Stimulated activated memory B cell treated with anti-CD40 and anti-IgM and Interleukin-4, amounts not matched to agents 10 μg/mL and 1 μg/mL and 100 μg/mL, for 72 hours (primary cell): ENCODE results near the gene ARHGEF28.

Source experiments
- ATAC-seq: fragments of 150-1000 bp; cut with Tn5 transposase; 2 replicates; pipeline ENCODE4 v1.10.0; 2021
- H3K27ac Mint-ChIP-seq: one replicate; pipeline ENCODE4 v1.8.0; 2022; ENCODE audit warnings: mild to moderate bottlenecking, mixed read lengths
- H3K27me3 Mint-ChIP-seq: one replicate; pipeline ENCODE4 v1.8.0; 2022; ENCODE audit warnings: mixed read lengths
- H3K36me3 Mint-ChIP-seq: one replicate; pipeline ENCODE4 v1.8.0; 2022; ENCODE audit warnings: mixed read lengths
- H3K4me1 Mint-ChIP-seq: one replicate; pipeline ENCODE4 v1.8.0; 2022; ENCODE audit warnings: mixed read lengths
- H3K4me3 Mint-ChIP-seq: one replicate; pipeline ENCODE4 v1.8.0; 2022; ENCODE audit warnings: mild to moderate bottlenecking, moderate library complexity, mixed read lengths
- H3K9me3 Mint-ChIP-seq: one replicate; pipeline ENCODE4 v1.8.0; 2022; ENCODE audit warnings: mixed read lengths

ARHGEF28 gene

DNA sequence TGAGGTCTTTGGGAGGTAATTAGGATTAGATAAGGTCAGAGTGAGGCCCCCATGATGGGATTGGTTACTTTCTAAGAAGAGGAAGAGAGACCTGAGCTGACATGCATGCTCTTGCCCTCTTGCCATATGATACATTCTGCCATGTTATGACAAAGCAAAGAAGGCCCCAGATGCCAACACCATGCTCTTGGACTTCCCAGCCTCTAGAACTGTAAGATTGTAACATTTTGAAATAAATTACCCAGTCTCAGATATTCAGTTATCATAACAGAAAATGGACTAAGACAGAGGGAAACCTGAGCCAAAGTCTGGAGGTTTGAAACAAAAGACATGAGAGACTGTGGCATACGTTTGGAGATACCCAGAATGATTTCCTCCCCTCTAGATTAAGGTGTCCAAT is 318.6 kb downstream of the ARHGEF28 start:
- no peak for ATAC-seq
- no peaks in the 10 kb centered on the region for H3K36me3 Mint-ChIP-seq
- H3K4me1 Mint-ChIP-seq, result no peaks in the 10 kb centered on the region
- H3K27ac Mint-ChIP-seq, result no peak overlapping the region
- no peaks in the 10 kb centered on the region for H3K27me3 Mint-ChIP-seq
- no peak overlapping the region for H3K4me3 Mint-ChIP-seq
- peaks cover 11% of the 10 kb centered on the region for H3K9me3 Mint-ChIP-seq

DNA sequence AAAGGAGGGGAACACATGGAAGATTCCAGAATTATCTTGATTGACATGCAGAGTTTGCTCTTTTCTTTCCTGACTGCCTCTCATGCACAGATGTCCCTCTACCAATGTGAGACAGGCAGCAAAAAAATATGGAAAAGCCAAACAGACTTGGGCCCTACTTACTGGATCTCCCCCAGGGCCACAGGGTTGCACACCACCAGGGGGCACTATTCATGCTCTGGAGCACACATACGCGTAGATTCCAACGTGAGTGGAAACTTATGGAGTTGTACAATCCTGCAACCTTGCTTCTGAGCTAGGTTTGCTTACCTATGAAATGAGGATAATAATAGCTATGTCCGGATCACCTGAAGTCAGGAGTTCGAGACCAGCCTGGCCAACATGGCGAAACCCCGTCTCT is 319.5 kb downstream of the ARHGEF28 start:
- Mint-ChIP-seq H3K9me3 (peaks cover 11% of the 10 kb centered on the region), H3K36me3 (no peaks in the 10 kb centered on the region), H3K4me1 (no peaks in the 10 kb centered on the region), H3K27ac (no peak overlapping the region), H3K27me3 (no peaks in the 10 kb centered on the region), H3K4me3 (no peak overlapping the region)
- ATAC-seq, result no peak

- Mint-ChIP-seq H3K27me3 (no peaks in the 10 kb centered on the region), H3K36me3 (no peaks in the 10 kb centered on the region), H3K27ac (no peak overlapping the region), H3K4me3 (no peak overlapping the region), H3K4me1 (no peaks in the 10 kb centered on the region), H3K9me3 (peaks cover 11% of the 10 kb centered on the region)
- no peak for ATAC-seq
These were observed 320.3 kb downstream of the ARHGEF28 start for GRCh38 chr5:73946278-73946677.

- no peaks in the 10 kb centered on the region for H3K4me1 Mint-ChIP-seq
- H3K27me3 Mint-ChIP-seq, result no peaks in the 10 kb centered on the region
- no peak overlapping the region for H3K4me3 Mint-ChIP-seq
- no peak overlapping the region for H3K27ac Mint-ChIP-seq
- peaks cover 11% of the 10 kb centered on the region for H3K9me3 Mint-ChIP-seq
- no peaks in the 10 kb centered on the region for H3K36me3 Mint-ChIP-seq
- no peak for ATAC-seq
These were observed 321.1 kb downstream of the ARHGEF28 start for GRCh38 chr5:73946919-73947602.

DNA sequence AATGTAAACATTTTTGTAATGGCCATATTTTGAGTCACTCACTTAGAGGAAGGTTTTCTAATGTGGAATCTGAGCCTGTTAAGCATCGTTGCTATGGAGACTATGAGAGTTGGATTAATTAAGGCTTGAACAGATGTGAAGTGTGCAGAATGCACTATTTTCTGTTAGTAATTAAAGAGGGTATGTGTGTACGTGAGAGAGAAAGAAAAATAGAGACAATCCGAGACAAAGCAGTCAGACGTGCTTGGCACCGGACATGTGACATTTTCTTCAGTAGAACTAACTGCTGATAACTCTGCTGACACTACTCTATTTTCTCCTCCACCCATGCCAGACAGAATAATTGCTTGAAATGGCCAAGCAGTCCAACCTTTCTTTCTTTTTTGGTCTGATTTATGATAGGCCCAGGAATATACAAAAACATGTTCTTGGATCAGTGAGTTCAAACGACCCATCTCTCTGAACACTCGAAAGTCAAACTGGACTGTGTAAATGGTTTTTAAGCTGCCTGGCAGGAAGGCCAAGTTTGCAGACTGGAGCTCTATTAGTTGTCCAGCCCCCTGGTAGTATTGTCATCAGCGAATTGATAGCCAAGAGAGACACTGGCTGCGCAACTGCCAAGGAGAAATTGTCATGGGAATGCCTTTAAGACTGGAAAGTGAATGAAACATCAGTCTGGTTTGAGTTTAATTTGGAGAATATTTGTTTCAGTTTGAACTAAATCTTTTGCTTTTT is 322.1 kb downstream of the ARHGEF28 start:
- Mint-ChIP-seq H3K9me3 (peaks cover 6% of the 10 kb centered on the region), H3K4me1 (no peaks in the 10 kb centered on the region)
- ATAC-seq, result no peak

GRCh38 chr5:73948720-73949119 is 322.7 kb downstream of the ARHGEF28 start:
- no peaks in the 10 kb centered on the region for H3K4me1 Mint-ChIP-seq
- H3K27ac Mint-ChIP-seq, result no peak overlapping the region
- H3K27me3 Mint-ChIP-seq, result no peaks in the 10 kb centered on the region
- no peak for ATAC-seq
- H3K4me3 Mint-ChIP-seq, result no peak overlapping the region
- peaks cover 4% of the 10 kb centered on the region for H3K9me3 Mint-ChIP-seq
- H3K36me3 Mint-ChIP-seq, result no peaks in the 10 kb centered on the region

More for the DNA sequence above, 322.1 kb downstream of the ARHGEF28 start:
- H3K36me3 Mint-ChIP-seq, result no peaks in the 10 kb centered on the region
- no peak overlapping the region for H3K4me3 Mint-ChIP-seq
- no peak overlapping the region for H3K27ac Mint-ChIP-seq
- H3K27me3 Mint-ChIP-seq, result no peaks in the 10 kb centered on the region

DNA sequence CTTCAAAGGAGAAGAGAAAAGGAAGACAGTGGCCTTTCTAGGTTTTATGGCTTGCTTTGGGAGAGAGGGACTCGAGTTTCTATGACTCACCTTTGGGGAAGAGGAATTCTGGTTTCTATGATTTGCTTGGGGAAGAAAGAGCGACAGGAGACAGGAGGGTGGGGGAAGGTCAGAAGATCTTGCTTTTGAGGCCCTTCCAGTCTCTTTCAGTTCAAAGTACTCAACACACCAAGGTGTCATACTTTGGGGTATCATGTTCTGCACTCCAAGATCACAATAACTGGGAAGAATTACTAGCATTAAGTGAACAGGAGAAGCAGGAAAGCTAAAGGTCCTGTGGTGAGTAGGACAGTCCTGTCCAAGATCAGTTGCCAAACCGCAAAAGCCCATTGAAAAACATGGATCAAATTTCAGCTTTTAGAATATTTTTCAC is 324.5 kb downstream of the ARHGEF28 start:
- Mint-ChIP-seq H3K4me1 (no peaks in the 10 kb centered on the region), H3K27ac (no peak overlapping the region), H3K27me3 (peaks cover 6% of the 10 kb centered on the region), H3K4me3 (no peak overlapping the region), H3K9me3 (no peaks in the 10 kb centered on the region), H3K36me3 (no peaks in the 10 kb centered on the region)
- no peak for ATAC-seq

GRCh38 chr5:73950912-73951430 is 325.0 kb downstream of the ARHGEF28 start:
- no peaks in the 10 kb centered on the region for H3K9me3 Mint-ChIP-seq
- ATAC-seq, result no peak
- H3K36me3 Mint-ChIP-seq, result no peaks in the 10 kb centered on the region
- no peaks in the 10 kb centered on the region for H3K4me1 Mint-ChIP-seq
- no peak overlapping the region for H3K27ac Mint-ChIP-seq
- H3K4me3 Mint-ChIP-seq, result no peak overlapping the region
- H3K27me3 Mint-ChIP-seq, result peaks cover 6% of the 10 kb centered on the region

- no peaks in the 10 kb centered on the region for H3K9me3 Mint-ChIP-seq
- H3K4me3 Mint-ChIP-seq, result no peak overlapping the region
- peaks cover 16% of the 10 kb centered on the region for H3K27me3 Mint-ChIP-seq
- no peaks in the 10 kb centered on the region for H3K36me3 Mint-ChIP-seq
- no peak for ATAC-seq
- H3K4me1 Mint-ChIP-seq, result no peaks in the 10 kb centered on the region
- H3K27ac Mint-ChIP-seq, result no peak overlapping the region
These were observed 326.9 kb downstream of the ARHGEF28 start for GRCh38 chr5:73952872-73953271.

GRCh38 chr5:73954381-73954780 is 328.4 kb downstream of the ARHGEF28 start:
- H3K4me3 Mint-ChIP-seq, result no peak overlapping the region
- H3K27me3 Mint-ChIP-seq, result peaks cover 18% of the 10 kb centered on the region
- H3K9me3 Mint-ChIP-seq, result no peaks in the 10 kb centered on the region
- ATAC-seq, result no peak
- no peaks in the 10 kb centered on the region for H3K36me3 Mint-ChIP-seq
- H3K27ac Mint-ChIP-seq, result no peak overlapping the region
- no peaks in the 10 kb centered on the region for H3K4me1 Mint-ChIP-seq

DNA sequence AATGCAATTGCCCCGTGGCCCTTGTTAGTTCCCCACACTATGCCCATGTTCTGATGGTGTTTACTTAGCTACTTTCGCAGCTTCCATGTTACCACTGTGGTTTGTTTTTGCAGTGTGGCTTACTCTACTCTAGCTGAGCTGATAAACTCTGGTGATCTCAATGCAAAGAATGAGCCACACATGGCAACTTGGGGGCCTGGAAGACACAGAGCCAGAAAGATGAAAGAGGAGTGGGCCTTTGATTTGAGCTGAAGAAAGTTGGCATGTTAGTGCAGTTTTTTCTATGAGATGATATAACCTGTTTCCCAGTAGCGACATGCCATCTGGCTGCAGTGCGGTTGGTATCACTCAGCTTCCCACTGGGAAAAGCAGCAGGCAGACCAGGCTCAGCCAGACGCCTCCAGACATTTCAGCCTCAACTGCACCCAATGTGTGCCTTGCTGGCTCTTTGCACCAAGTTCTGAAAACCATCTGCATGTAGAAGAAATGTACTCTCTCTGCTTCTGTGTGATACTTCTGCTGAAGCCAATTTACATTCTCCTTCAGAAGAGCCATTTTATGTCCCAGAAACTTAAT is 329.4 kb downstream of the ARHGEF28 start:
- H3K4me3 Mint-ChIP-seq, result no peak overlapping the region
- no peak for ATAC-seq
- H3K27me3 Mint-ChIP-seq, result peaks cover 18% of the 10 kb centered on the region
- H3K36me3 Mint-ChIP-seq, result no peaks in the 10 kb centered on the region
- H3K9me3 Mint-ChIP-seq, result no peaks in the 10 kb centered on the region
- H3K4me1 Mint-ChIP-seq, result peaks cover 6% of the 10 kb centered on the region
- H3K27ac Mint-ChIP-seq, result no peak overlapping the region

- peaks cover 8% of the 10 kb centered on the region for H3K4me1 Mint-ChIP-seq
- no peak for ATAC-seq
- peaks cover 18% of the 10 kb centered on the region for H3K27me3 Mint-ChIP-seq
- H3K27ac Mint-ChIP-seq, result no peak overlapping the region
- no peak overlapping the region for H3K4me3 Mint-ChIP-seq
- no peaks in the 10 kb centered on the region for H3K9me3 Mint-ChIP-seq
- H3K36me3 Mint-ChIP-seq, result no peaks in the 10 kb centered on the region
These were observed 331.5 kb downstream of the ARHGEF28 start for GRCh38 chr5:73957397-73958001.

- Mint-ChIP-seq H3K27ac (no peak overlapping the region), H3K9me3 (no peaks in the 10 kb centered on the region)
These were observed 332.0 kb downstream of the ARHGEF28 start for GRCh38 chr5:73958037-73958436.

DNA sequence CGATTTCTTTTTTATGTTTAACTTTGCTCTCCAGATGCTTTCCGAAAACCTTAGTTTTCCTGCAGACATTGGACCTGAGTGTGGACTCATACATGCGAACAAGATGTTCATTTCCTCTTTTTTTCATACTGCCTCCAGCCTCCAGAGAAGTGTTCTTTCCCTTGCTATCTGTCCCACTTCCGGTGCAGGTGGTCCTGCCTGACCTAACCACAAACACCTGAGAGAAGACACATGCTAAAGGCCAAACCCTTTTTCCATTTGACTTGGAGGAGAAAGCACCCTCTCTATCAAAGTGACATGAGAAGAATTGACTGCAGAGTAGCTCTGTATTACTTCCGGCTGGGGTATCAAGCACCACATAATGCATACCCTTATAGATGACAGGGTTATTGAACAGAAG is 334.0 kb downstream of the ARHGEF28 start:
- Mint-ChIP-seq H3K4me3 (no peak overlapping the region), H3K4me1 (peaks cover 8% of the 10 kb centered on the region), H3K9me3 (no peaks in the 10 kb centered on the region), H3K27ac (no peak overlapping the region), H3K36me3 (no peaks in the 10 kb centered on the region), H3K27me3 (peaks cover 16% of the 10 kb centered on the region)
- peak; percentile 63 for ATAC-seq

More at GRCh38 chr5:73958037-73958436, 332.0 kb downstream of the ARHGEF28 start:
- H3K4me3 Mint-ChIP-seq, result no peak overlapping the region
- peaks cover 8% of the 10 kb centered on the region for H3K4me1 Mint-ChIP-seq
- H3K36me3 Mint-ChIP-seq, result no peaks in the 10 kb centered on the region
- ATAC-seq, result no peak
- peaks cover 18% of the 10 kb centered on the region for H3K27me3 Mint-ChIP-seq

DNA sequence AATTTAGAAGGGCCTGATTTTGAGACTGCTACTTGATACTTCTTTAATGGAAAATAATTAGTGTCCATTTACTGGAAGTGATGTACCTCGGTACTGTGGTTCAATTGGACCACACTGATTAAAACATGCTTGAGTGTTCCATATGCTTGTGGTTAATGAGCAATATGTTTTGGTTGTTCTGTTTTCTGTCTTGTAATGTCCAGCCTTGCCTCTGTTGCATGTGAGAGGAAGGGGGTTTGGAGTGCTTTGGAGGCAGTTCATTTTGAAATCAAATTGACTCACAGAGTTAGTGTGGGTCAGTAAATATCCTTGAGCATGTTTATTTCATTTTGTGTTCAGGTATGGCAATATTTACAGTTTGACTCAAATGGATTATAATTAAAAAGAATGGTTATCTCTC is 334.4 kb downstream of the ARHGEF28 start:
- Mint-ChIP-seq H3K4me1 (peaks cover 8% of the 10 kb centered on the region), H3K4me3 (no peak overlapping the region), H3K27me3 (peaks cover 12% of the 10 kb centered on the region), H3K27ac (no peak overlapping the region), H3K36me3 (no peaks in the 10 kb centered on the region), H3K9me3 (no peaks in the 10 kb centered on the region)
- ATAC-seq, result no peak
